ENCODE data around the gene GTPBP2. TPM values are rescaled to one million over a fixed set of nuclear protein-coding genes. Genes with fewer than 3 reads are reported as not detected.

The GTPBP2 gene
- total RNA-seq, 1 donor from 2014 or later: 96.5 TPM

DNA sequence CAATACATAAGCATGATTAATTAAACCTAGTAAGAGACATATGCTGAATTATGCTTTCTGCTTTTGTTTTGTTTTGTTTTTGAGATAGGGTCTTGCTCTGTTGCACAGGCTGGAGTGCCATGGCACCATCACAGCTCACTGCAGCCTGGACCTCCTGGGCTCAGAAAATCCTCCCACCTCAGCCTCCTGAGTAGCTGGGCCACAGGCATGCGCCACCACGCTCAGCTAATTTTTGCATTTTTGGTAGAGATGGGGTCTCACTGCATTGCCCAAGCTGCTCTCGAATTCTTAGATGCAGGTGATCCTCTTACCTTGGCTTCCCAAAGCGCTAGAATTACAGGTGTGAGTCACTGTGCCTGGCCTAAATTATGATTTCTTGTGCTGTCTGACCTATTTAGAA, 57.0 kb downstream of the GTPBP2 start:
- TF ChIP-seq, protein P1, sequence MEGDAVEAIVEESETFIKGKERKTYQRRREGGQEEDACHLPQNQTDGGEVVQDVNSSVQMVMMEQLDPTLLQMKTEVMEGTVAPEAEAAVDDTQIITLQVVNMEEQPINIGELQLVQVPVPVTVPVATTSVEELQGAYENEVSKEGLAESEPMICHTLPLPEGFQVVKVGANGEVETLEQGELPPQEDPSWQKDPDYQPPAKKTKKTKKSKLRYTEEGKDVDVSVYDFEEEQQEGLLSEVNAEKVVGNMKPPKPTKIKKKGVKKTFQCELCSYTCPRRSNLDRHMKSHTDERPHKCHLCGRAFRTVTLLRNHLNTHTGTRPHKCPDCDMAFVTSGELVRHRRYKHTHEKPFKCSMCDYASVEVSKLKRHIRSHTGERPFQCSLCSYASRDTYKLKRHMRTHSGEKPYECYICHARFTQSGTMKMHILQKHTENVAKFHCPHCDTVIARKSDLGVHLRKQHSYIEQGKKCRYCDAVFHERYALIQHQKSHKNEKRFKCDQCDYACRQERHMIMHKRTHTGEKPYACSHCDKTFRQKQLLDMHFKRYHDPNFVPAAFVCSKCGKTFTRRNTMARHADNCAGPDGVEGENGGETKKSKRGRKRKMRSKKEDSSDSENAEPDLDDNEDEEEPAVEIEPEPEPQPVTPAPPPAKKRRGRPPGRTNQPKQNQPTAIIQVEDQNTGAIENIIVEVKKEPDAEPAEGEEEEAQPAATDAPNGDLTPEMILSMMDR (IDR thresholded peaks at IDR 0.05; ENCODE audit: insufficient read depth, low read length, poor library complexity, severe bottlenecking): no peak
- H3K27me3 ChIP-seq (ENCODE audit: control insufficient read depth, insufficient read depth, low read length): no peaks in the 10 kb centered on the region
- peaks cover 5% of the 10 kb centered on the region for H3K36me3 ChIP-seq (ENCODE audit: control insufficient read depth, insufficient read depth, low read length)
- no peak overlapping the region for H3K4me3 ChIP-seq (ENCODE audit: low read depth, low read length)
- DNase-seq (ENCODE audit: low read depth): no peak

GRCh38 chr6:43570876-43571441, 58.1 kb downstream of the GTPBP2 start:
- Histone ChIP-seq H3K4me3 (ENCODE audit: low read depth, low read length) (no peak overlapping the region), H3K36me3 (ENCODE audit: control insufficient read depth, insufficient read depth, low read length) (peaks cover 5% of the 10 kb centered on the region), H3K27me3 (ENCODE audit: control insufficient read depth, insufficient read depth, low read length) (no peaks in the 10 kb centered on the region)
- DNase-seq (ENCODE audit: low read depth): peak; percentile 88
- TF ChIP-seq, protein P1 (IDR thresholded peaks at IDR 0.05; ENCODE audit: insufficient read depth, low read length, poor library complexity, severe bottlenecking): no peak

Other genes with a start within 250 kb of the GTPBP2 start
- gene ABCC10, start 201.7 kb downstream of the GTPBP2 start, total RNA-seq: 24.9 and 26.9 TPM in 2 replicates
- gene DLK2, start 173.7 kb downstream of the GTPBP2 start, total RNA-seq: not detected in 2 replicates
- gene TJAP1, start 151.7 kb downstream of the GTPBP2 start, total RNA-seq: 31.7 and 42.7 TPM in 2 replicates
- not detected in 2 replicates for gene LRRC73, start 118.9 kb downstream of the GTPBP2 start, total RNA-seq
- gene YIPF3, start 112.3 kb downstream of the GTPBP2 start, total RNA-seq: 149 and 153 TPM in 2 replicates
- 36.7 and 46.8 TPM in 2 replicates for gene POLR1C, start 112.2 kb downstream of the GTPBP2 start, total RNA-seq
- gene XPO5, start 53.2 kb downstream of the GTPBP2 start, total RNA-seq: 53.3 and 54.8 TPM in 2 replicates
- gene POLH, start 53.1 kb downstream of the GTPBP2 start, total RNA-seq: 14.0 and 17.3 TPM in 2 replicates
- gene MAD2L1BP, start 6.6 kb upstream of the GTPBP2 start, total RNA-seq: 39.4 and 68.0 TPM in 2 replicates
- 0.08 and 0.41 TPM in 2 replicates for gene RSPH9, start 15.8 kb upstream of the GTPBP2 start, total RNA-seq
- gene MRPS18A, start 58.5 kb upstream of the GTPBP2 start, total RNA-seq: 76.1 and 78.9 TPM in 2 replicates
- 236 and 264 TPM in 2 replicates for gene VEGFA, start 140.9 kb upstream of the GTPBP2 start, total RNA-seq